ENCODE results near the gene CDC45.

- no peak for TF ChIP-seq POLR2A (IDR thresholded peaks at IDR 0.05)
- TF ChIP-seq CTCF (IDR thresholded peaks at IDR 0.05): no peak
Measured at GRCh38 chr22:19548964-19549363, 69.2 kb downstream of the CDC45 start.
